GM12878 (cell line): ENCODE measurements around the gene ABHD1. TPM values are rescaled to one million over a fixed set of nuclear protein-coding genes. Genes with fewer than 3 reads are reported as not detected.

Experiments used
- ATAC-seq: fragments of 200-7000 bp; cut with Tn5 transposase; 3 replicates; pipeline ENCODE4 v1.9.1; 2020; ENCODE audit warnings: mild to moderate bottlenecking, moderate library complexity
- BruUV-seq: library from RNA; stranded (reverse); fragments of 400-500 nt; replicated peaks from 2 replicates; lab custom pipeline; 2021; lab: Mats Ljungman, UMichigan
- CTCF ChIA-PET: fragments of 300-600 bp; sonication (Branson Sonifier 250); formaldehyde crosslinking; extraction: SDS; loops from one replicate; lab custom pipeline; 2021; ENCODE audit warnings: inconsistent platforms; lab: Yijun Ruan, JAX
- POLR2A ChIA-PET: fragments of 350-600 bp; formaldehyde crosslinking; extraction: SDS; loops from one replicate; lab custom pipeline; 2021; ENCODE audit warnings: inconsistent platforms; lab: Charles Lee
- RAD21 ChIA-PET: fragments of 300-600 bp; sonication (Branson Sonifier 250); formaldehyde crosslinking; loops from one replicate; lab custom pipeline; 2023; ENCODE audit warnings: antibody characterized with exemption; ENCODE audit not compliant: unreplicated experiment; lab: Charles Lee
- SMC1A ChIA-PET: fragments of 300-600 bp; sonication (Branson Sonifier 250); formaldehyde crosslinking; loops from one replicate; lab custom pipeline; 2023; ENCODE audit not compliant: unreplicated experiment, uncharacterized antibody; lab: Charles Lee
- DNase-seq: peaks from one replicate; pipeline ENCODE4 v3.0.0-alpha.2; 2011; ENCODE audit warnings: low read depth, low spot score
- FAIRE-seq: peaks from 3 replicates; lab custom pipeline; 2011; peaks lifted over from hg19 to GRCh38; lab: Jason Lieb, UNC
- H2AFZ ChIP-seq: 2 replicates; pipeline ENCODE4 v1.6.0; 2011; ENCODE audit warnings: low read depth, low read length, control low read depth; ENCODE audit not compliant: control insufficient read depth
- H3K27ac ChIP-seq: 2 replicates; pipeline ENCODE4 v1.5.1; 2011; ENCODE audit warnings: control low read depth; ENCODE audit not compliant: control insufficient read depth, insufficient read depth
- H3K27me3 ChIP-seq, 2 experiments: replicated peaks in 1 of 2; 2 replicates each; pipeline versions ENCODE4 v1.6.0 to v1.6.1; 2011; ENCODE audit warnings: low read length in 1 of 2; ENCODE audit not compliant: control insufficient read depth in 2 of 2, insufficient read depth in 2 of 2
- H3K36me3 ChIP-seq, 2 experiments: 2 replicates each; pipeline ENCODE4 v1.5.1; 2011; ENCODE audit warnings: low read length in 1 of 2; ENCODE audit not compliant: control insufficient read depth in 2 of 2, insufficient read depth in 2 of 2
- H3K4me1 ChIP-seq: 2 replicates; pipeline ENCODE4 v1.6.1; 2011; ENCODE audit warnings: mild to moderate bottlenecking, low read length, moderate library complexity, mixed read lengths; ENCODE audit not compliant: control insufficient read depth, insufficient read depth
- H3K4me2 ChIP-seq: 2 replicates; pipeline ENCODE4 v1.6.0; 2011; ENCODE audit warnings: control low read depth; ENCODE audit not compliant: control insufficient read depth, insufficient read depth
- H3K4me3 ChIP-seq: fragments of 200-600 bp; sonication (generic); 2 replicates; pipeline ENCODE4 v1.5.1; 2016
- H3K79me2 ChIP-seq: 2 replicates; pipeline ENCODE4 v1.6.0; 2011; ENCODE audit warnings: low read length; ENCODE audit not compliant: control insufficient read depth, insufficient read depth
- H3K9ac ChIP-seq: 2 replicates; pipeline ENCODE4 v1.8.0; 2011; ENCODE audit warnings: low read length, control low read depth, mixed read lengths; ENCODE audit not compliant: control insufficient read depth, insufficient read depth
- H3K9me3 ChIP-seq: replicated peaks from 3 replicates; pipeline ENCODE4 v1.5.1; 2011; ENCODE audit warnings: mild to moderate bottlenecking, low read length; ENCODE audit not compliant: control insufficient read depth, insufficient read depth
- H4K20me1 ChIP-seq: 2 replicates; pipeline ENCODE4 v1.6.0; 2011; ENCODE audit not compliant: control insufficient read depth, insufficient read depth
- CHD2 ChIP-seq: IDR thresholded peaks from 2 replicates; pipeline ENCODE4 v1.6.1; 2011; ENCODE audit warnings: low read depth, low read length, improper control_type of control experiment, borderline replicate concordance
- CTCF ChIP-seq, 3 experiments: IDR thresholded peaks in 2 of 3; conservative IDR thresholded peaks in 1 of 3; 2 replicates each; pipeline ENCODE4 v1.5.1; 2011; ENCODE audit warnings: low read depth in 3 of 3, low read length in 3 of 3, mild to moderate bottlenecking in 3 of 3, control low read depth in 2 of 3, moderate library complexity in 2 of 3, inconsistent platforms in 1 of 3, mixed read lengths in 1 of 3; ENCODE audit not compliant: control insufficient read depth in 2 of 3, insufficient read depth in 1 of 3; ENCODE audit errors: extremely low read depth in 1 of 3
- HDAC2 ChIP-seq: fragments of 200-600 bp; sonication (generic); IDR thresholded peaks from 2 replicates; pipeline ENCODE4 v1.6.1; 2017
- MTA2 ChIP-seq: fragments of 450-650 bp; IDR thresholded peaks from 2 replicates; pipeline ENCODE4 v1.6.1; 2016; ENCODE audit warnings: low read depth, mild to moderate bottlenecking, moderate library complexity
- MYB ChIP-seq: fragments of 150-350 bp; IDR thresholded peaks from 2 replicates; pipeline ENCODE4 v1.6.1; 2014; ENCODE audit warnings: mild to moderate bottlenecking, low read depth, low read length, borderline replicate concordance
- RB1 ChIP-seq: fragments of 450-650 bp; formaldehyde crosslinking; IDR thresholded peaks from 2 replicates; pipeline ENCODE4 v1.6.1; 2017; ENCODE audit warnings: mild to moderate bottlenecking, borderline replicate concordance
- RBBP5 ChIP-seq: fragments of 200-600 bp; sonication (generic); conservative IDR thresholded peaks from 2 replicates; pipeline ENCODE4 v1.6.1; 2016
- TARDBP ChIP-seq: IDR thresholded peaks from 2 replicates; pipeline ENCODE4 v1.6.1; 2016; ENCODE audit warnings: borderline replicate concordance
- ZNF384 ChIP-seq: IDR thresholded peaks from 2 replicates; pipeline ENCODE4 v1.6.1; 2012; ENCODE audit warnings: low read depth, mild to moderate bottlenecking, low read length, improper control_type of control experiment, borderline replicate concordance
- WGBS: methylation state at CpG from one replicate; pipeline ENCODE4 v1.1.6; 2016; ENCODE audit warnings: low lambda C conversion rate; ENCODE audit not compliant: insufficient replicate concordance, insufficient coverage; ENCODE audit errors: missing lambda C conversion rate; 5-methylcytosine and 5-hydroxymethylcytosine counted together
- in situ Hi-C: fragments of 300-500 bp; cut with MboI; formaldehyde crosslinking; loops from 9 replicates; pipeline ENCODE4 v1.14.3; 2018; ENCODE audit warnings: mixed read lengths
- intact Hi-C: fragments of 100-400 bp; cut with micrococcal nuclease; formaldehyde crosslinking; loops from one replicate; pipeline ENCODE4 v1.14.2; 2022; ENCODE audit not compliant: unreplicated experiment
- polyA plus RNA-seq, 11 experiments: library from polyadenylated mRNA; depleted of rRNA in 4 of 11; unstranded in 6 of 11; stranded (reverse) in 5 of 11; fragments of >200 nt; fragmentation: Nextera tagmentation in 4 of 11; fragmentation: Illumina TruSeq in 1 of 11; extraction: Ambion mirVana in 4 of 11; extraction: Trizol in 1 of 11; gene quantifications; 1 replicate in 1 of 11; 2 replicates in 10 of 11; pipeline versions ENCODE4 v1.2.1 to v1.2.3, GENCODE V29; 2011 to 2016; ENCODE audit warnings: inconsistent platforms in 2 of 11, missing spikeins in 2 of 11, low read depth in 1 of 11
- total RNA-seq, 4 experiments: library from RNA; depleted of rRNA in 3 of 4; stranded (reverse); fragments of >200 nt in 3 of 4; fragmentation: Illumina TruSeq in 1 of 4; extraction: Trizol in 1 of 4; gene quantifications; 2 replicates each; pipeline versions ENCODE4 v1.2.1 to v1.2.3, GENCODE V29; 2013 to 2021
- TF ChIP-seq, protein P1 (sequence below): fragments of 150-350 bp; IDR thresholded peaks from 2 replicates; pipeline ENCODE4 v1.6.1; 2014; ENCODE audit warnings: mild to moderate bottlenecking, low read depth, low read length

The ABHD1 gene
- total and polyA plus RNA-seq, 10 of the 15 experiments (the other 5 are each of a cell fraction or from before 2014, with no cell fraction given), result 0.04 to 0.35 (median 0.17) TPM; not detected in 2

DNA sequence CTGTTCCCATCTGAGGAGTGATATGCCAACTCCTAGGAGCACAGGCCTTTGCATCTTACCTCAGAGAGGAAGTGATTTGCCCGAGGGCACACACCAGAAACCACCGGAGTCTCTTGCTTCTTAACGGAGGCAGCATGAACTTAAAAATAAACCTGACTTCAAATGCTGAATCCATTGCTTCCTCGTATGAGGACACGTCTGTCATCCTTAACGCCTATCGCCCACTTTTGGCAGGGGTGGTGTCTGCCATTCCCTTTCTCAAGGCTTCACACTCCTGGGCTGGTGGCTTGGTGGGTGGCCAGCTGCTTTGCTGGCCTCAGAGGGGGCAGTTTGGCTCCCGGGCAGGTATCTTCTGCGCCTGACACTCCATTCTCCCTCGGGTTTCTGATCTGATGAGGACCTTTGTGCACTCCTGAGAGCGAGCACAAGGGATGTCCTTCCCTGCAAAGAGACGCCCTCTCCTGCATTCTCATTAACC, 11.9 kb downstream of the ABHD1 start (continued):
- no peak for TF ChIP-seq CTCF (IDR thresholded peaks at IDR 0.05 in 2 of 3, conservative IDR thresholded peaks at IDR 0.05 in 1 of 3; ENCODE audit: control insufficient read depth in 2 of 3, extremely low read depth in 1 of 3, insufficient read depth in 1 of 3, low read depth in 3 of 3, low read length in 3 of 3)
- TF ChIP-seq HDAC2, result no peak

- POLR2A ChIA-PET, result no interaction called here
- FAIRE-seq, result no peak
Measured at GRCh38 chr2:27136751-27137150, 13.1 kb downstream of the ABHD1 start.

More at GRCh38 chr2:27136751-27137150, 13.1 kb downstream of the ABHD1 start:
- DNase-seq (no peak), ATAC-seq (no peak)
- no peaks in the 10 kb centered on the region for H4K20me1 ChIP-seq
- ChIA-PET SMC1A (no interaction called here), RAD21 (no interaction called here), CTCF (no interaction called here)
- H3K9me3 ChIP-seq, result no peaks in the 10 kb centered on the region
- no peak overlapping the region for H3K27ac ChIP-seq
- 56% methylated on average over 7 of the region's 7 CpGs for WGBS
- no TSS peak for BruUV-seq
- H3K4me1 ChIP-seq, result peaks cover 8% of the 10 kb centered on the region
- no peak overlapping the region for H2AFZ ChIP-seq
- H3K79me2 ChIP-seq, result peaks cover 19% of the 10 kb centered on the region
- H3K27me3 ChIP-seq, result no peaks in the 10 kb centered on the region
- H3K4me3 ChIP-seq, result no peak overlapping the region
- H3K9ac ChIP-seq, result no peak overlapping the region
- intact Hi-C loops, result no loop called here
- no peak for TF ChIP-seq MTA2
- TF ChIP-seq CHD2, result no peak
- TF ChIP-seq MYB, result no peak
- no peak for TF ChIP-seq TARDBP
- no peak for TF ChIP-seq RB1
- TF ChIP-seq, protein P1, sequence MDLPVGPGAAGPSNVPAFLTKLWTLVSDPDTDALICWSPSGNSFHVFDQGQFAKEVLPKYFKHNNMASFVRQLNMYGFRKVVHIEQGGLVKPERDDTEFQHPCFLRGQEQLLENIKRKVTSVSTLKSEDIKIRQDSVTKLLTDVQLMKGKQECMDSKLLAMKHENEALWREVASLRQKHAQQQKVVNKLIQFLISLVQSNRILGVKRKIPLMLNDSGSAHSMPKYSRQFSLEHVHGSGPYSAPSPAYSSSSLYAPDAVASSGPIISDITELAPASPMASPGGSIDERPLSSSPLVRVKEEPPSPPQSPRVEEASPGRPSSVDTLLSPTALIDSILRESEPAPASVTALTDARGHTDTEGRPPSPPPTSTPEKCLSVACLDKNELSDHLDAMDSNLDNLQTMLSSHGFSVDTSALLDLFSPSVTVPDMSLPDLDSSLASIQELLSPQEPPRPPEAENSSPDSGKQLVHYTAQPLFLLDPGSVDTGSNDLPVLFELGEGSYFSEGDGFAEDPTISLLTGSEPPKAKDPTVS, result no peak
- TF ChIP-seq RBBP5, result no peak
- TF ChIP-seq ZNF384, result no peak
- in situ Hi-C loops, result no loop called here
- H3K4me2 ChIP-seq, result no peak overlapping the region
- H3K36me3 ChIP-seq, result peaks cover 2 to 6% of the 10 kb centered on the region in 2 experiments; a peak in 2 of 4 replicates
